22Rv1 (cell line): ENCODE data around the gene EFCAB14.
"Not testable (repeated sequence)": the region's sequence is repeated elsewhere in the genome, so short reads cannot be mapped to it uniquely, and the experiment has no call there.

Source experiments
- CTCF ChIP-seq: fragments of 450-650 bp; IDR thresholded peaks from 2 replicates; pipeline ENCODE4 v1.5.1; 2017; ENCODE audit warnings: mild to moderate bottlenecking
- ZFX ChIP-seq: fragments of 450-650 bp; IDR thresholded peaks from 2 replicates; pipeline ENCODE4 v1.6.1; 2017; ENCODE audit warnings: antibody characterized with exemption, borderline replicate concordance

GRCh38 chr1:46654698-46655097 is 64.2 kb downstream of the EFCAB14 start:
- TF ChIP-seq CTCF, ZFX: not testable (repeated sequence)
